Smooth muscle cell (in vitro differentiated cells): Measurements from ENCODE around the gene KRT40. TPM values are rescaled to one million over a fixed set of nuclear protein-coding genes. Genes with fewer than 3 reads are reported as not detected.

Source experiments
- DNase-seq: peaks from one replicate; lab custom pipeline; 2025; ENCODE audit not compliant: unreplicated experiment; lab: John Stamatoyannopoulos, UW
- H2AFZ ChIP-seq: fragments of 200-600 bp; sonication (generic); 2 replicates; pipeline ENCODE4 v1.6.0; 2016; ENCODE audit warnings: antibody characterized with exemption, low read depth, mild to moderate bottlenecking
- H3F3A ChIP-seq: fragments of 200-600 bp; sonication (generic); 2 replicates; pipeline ENCODE4 v1.6.0; 2017; ENCODE audit warnings: antibody characterized with exemption, low read depth
- H3K27ac ChIP-seq: fragments of 200-600 bp; sonication (generic); 2 replicates; pipeline ENCODE4 v1.5.1; 2016; ENCODE audit warnings: low read depth, mild to moderate bottlenecking
- H3K27me3 ChIP-seq: fragments of 200-600 bp; sonication (generic); 2 replicates; pipeline ENCODE4 v1.6.1; 2016; ENCODE audit warnings: low read depth, mild to moderate bottlenecking
- H3K36me3 ChIP-seq: fragments of 200-600 bp; sonication (generic); 2 replicates; pipeline ENCODE4 v1.5.1; 2016; ENCODE audit warnings: low read depth
- H3K4me1 ChIP-seq: fragments of 200-600 bp; sonication (generic); 2 replicates; pipeline ENCODE4 v1.5.1; 2016; ENCODE audit warnings: low read depth
- H3K4me2 ChIP-seq: fragments of 200-600 bp; sonication (generic); 2 replicates; pipeline ENCODE4 v1.6.0; 2016; ENCODE audit warnings: mild to moderate bottlenecking
- H3K4me3 ChIP-seq: fragments of 200-600 bp; sonication (generic); 2 replicates; pipeline ENCODE4 v1.5.1; 2016; ENCODE audit warnings: mild to moderate bottlenecking
- H3K79me2 ChIP-seq: fragments of 200-600 bp; sonication (generic); 2 replicates; pipeline ENCODE4 v1.6.0; 2016; ENCODE audit warnings: low read depth, mild to moderate bottlenecking
- H3K9ac ChIP-seq: fragments of 200-600 bp; sonication (generic); 2 replicates; pipeline ENCODE4 v1.6.0; 2016; ENCODE audit warnings: low read depth
- H3K9me3 ChIP-seq: fragments of 200-600 bp; sonication (generic); replicated peaks from 2 replicates; pipeline ENCODE4 v1.5.1; 2016; ENCODE audit warnings: low read depth
- H4K20me1 ChIP-seq: fragments of 200-600 bp; sonication (generic); 2 replicates; pipeline ENCODE4 v1.6.0; 2016; ENCODE audit warnings: low read depth
- WGBS: methylation state at CpG from one replicate; pipeline ENCODE4 v1.1.7; 2016; ENCODE audit warnings: low lambda C conversion rate; 5-methylcytosine and 5-hydroxymethylcytosine counted together
- polyA plus RNA-seq: library from polyadenylated mRNA; unstranded; fragments of >200 nt; fragmentation: Nextera tagmentation; extraction: Ambion mirVana; gene quantifications from 2 replicates; pipeline ENCODE4 v1.2.1, GENCODE V29; 2016
- total RNA-seq: library from RNA; depleted of rRNA; stranded (reverse); fragments of >200 nt; gene quantifications from 2 replicates; pipeline ENCODE4 v1.2.3, GENCODE V29; 2014
- TF ChIP-seq, protein P1 (sequence below): fragments of 200-600 bp; sonication (generic); IDR thresholded peaks from 2 replicates; pipeline ENCODE4 v1.5.1; 2017; ENCODE audit warnings: borderline replicate concordance, mild to moderate bottlenecking, antibody characterized with exemption; ENCODE audit not compliant: insufficient read depth, poor library complexity, severe bottlenecking

Gene KRT40
- total and polyA plus RNA-seq, 2 experiments from 2014 or later: not detected

GRCh38 chr17:40937384-40937819 lies 46.7 kb downstream of the KRT40 start, which contains the start of gene KRT23:
TSS of gene KRT23 (minus strand) at chr17:40937646. CDS start at chr17:40936603, 1,043 bp downstream.
- H2AFZ ChIP-seq: no peak within 1 kb of the TSS
- WGBS: 50% methylated on average over 9 of the region's 9 CpGs
- no peak for DNase-seq

DNA sequence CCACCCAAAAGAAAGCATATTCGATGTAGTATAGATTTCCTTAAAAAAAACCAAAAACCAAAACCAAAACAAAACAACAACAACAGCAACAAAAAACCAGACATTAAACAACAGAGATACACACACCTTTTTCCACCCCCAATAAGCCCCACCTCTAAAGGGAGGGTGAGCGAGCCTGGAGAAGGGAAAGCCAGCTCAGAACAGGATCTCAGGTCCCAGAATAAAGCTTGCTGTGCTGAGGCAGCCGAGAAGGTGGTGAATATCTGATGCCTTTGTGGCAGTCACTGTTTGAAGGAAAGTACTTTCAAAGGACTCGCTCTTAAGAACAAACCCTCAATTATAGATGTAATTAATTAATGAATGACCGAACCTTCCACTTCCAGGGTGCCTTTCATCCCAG lies 47.1 kb downstream of the KRT40 start:
- H3K27ac ChIP-seq: peak overlapping the region; percentile 41
- H3K79me2 ChIP-seq: no peaks in the 10 kb centered on the region
- WGBS: 80% methylated on average over 5 of the region's 5 CpGs

More at GRCh38 chr17:40937384-40937819, 46.7 kb downstream of the KRT40 start, which contains the start of gene KRT23:
- H3K79me2 ChIP-seq: no peaks in the 10 kb centered on the region
- TF ChIP-seq, protein P1, sequence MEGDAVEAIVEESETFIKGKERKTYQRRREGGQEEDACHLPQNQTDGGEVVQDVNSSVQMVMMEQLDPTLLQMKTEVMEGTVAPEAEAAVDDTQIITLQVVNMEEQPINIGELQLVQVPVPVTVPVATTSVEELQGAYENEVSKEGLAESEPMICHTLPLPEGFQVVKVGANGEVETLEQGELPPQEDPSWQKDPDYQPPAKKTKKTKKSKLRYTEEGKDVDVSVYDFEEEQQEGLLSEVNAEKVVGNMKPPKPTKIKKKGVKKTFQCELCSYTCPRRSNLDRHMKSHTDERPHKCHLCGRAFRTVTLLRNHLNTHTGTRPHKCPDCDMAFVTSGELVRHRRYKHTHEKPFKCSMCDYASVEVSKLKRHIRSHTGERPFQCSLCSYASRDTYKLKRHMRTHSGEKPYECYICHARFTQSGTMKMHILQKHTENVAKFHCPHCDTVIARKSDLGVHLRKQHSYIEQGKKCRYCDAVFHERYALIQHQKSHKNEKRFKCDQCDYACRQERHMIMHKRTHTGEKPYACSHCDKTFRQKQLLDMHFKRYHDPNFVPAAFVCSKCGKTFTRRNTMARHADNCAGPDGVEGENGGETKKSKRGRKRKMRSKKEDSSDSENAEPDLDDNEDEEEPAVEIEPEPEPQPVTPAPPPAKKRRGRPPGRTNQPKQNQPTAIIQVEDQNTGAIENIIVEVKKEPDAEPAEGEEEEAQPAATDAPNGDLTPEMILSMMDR: no peak
- peak within 1 kb of the TSS; percentile 41 for H3K27ac ChIP-seq
- no peaks in the 10 kb centered on the region for H4K20me1 ChIP-seq
- H3K9me3 ChIP-seq: no peaks in the 10 kb centered on the region
- H3F3A ChIP-seq: no peaks in the 10 kb centered on the region
- no peaks in the 10 kb centered on the region for H3K27me3 ChIP-seq
- no peak within 1 kb of the TSS for H3K4me2 ChIP-seq
- peak within 1 kb of the TSS; percentile 6 for H3K9ac ChIP-seq
- H3K36me3 ChIP-seq: no peaks in the 10 kb centered on the region
- H3K4me1 ChIP-seq: peaks cover 20% of the 10 kb centered on the region
- no peak within 1 kb of the TSS for H3K4me3 ChIP-seq

DNA sequence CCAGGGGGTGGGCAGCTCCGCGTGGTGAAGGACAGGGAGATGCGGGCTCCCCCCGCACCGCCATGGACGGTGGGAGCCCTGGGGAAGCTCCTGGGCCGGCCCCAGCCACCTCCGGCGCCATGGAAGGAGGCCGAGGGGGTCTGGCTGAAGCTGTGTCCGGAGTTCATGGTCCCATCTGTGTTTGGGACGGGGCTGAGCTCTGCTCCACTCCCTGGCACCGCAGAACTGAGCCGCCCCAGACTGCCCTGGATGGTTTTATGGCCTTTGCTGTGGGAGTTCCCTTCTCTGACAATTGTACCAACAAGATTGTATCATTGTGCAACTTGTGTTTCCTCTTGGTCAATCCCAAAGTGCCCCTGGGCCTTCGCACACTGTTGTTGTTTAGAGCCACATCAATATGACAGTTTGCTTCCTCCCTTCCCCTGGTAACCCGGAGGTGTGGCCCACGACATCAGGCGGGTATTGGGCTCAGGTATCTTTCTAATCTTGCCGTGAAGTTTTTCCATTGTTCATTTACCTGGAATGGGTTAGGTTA lies 47.6 kb downstream of the KRT40 start:
- TF ChIP-seq, protein P1: no peak
- Histone ChIP-seq H2AFZ (no peak overlapping the region), H4K20me1 (no peaks in the 10 kb centered on the region), H3K36me3 (no peaks in the 10 kb centered on the region), H3K9me3 (no peaks in the 10 kb centered on the region), H3K4me2 (peak overlapping the region; percentile 17), H3K27ac (peak overlapping the region; percentile 41), H3K9ac (no peak overlapping the region), H3F3A (no peaks in the 10 kb centered on the region), H3K4me3 (no peak overlapping the region), H3K4me1 (peaks cover 29% of the 10 kb centered on the region), H3K27me3 (no peaks in the 10 kb centered on the region), H3K79me2 (no peaks in the 10 kb centered on the region)
- WGBS: 88% methylated on average over 19 of the region's 19 CpGs
- no peak for DNase-seq

More for the DNA sequence above, 47.1 kb downstream of the KRT40 start:
- no peak for DNase-seq
- Histone ChIP-seq H3K4me3 (no peak overlapping the region), H3K27me3 (no peaks in the 10 kb centered on the region), H3K9me3 (no peaks in the 10 kb centered on the region), H4K20me1 (no peaks in the 10 kb centered on the region), H2AFZ (no peak overlapping the region), H3F3A (no peaks in the 10 kb centered on the region), H3K9ac (peak overlapping the region; percentile 6), H3K36me3 (no peaks in the 10 kb centered on the region), H3K4me1 (peaks cover 24% of the 10 kb centered on the region), H3K4me2 (no peak overlapping the region)
- TF ChIP-seq, protein P1: no peak

DNA sequence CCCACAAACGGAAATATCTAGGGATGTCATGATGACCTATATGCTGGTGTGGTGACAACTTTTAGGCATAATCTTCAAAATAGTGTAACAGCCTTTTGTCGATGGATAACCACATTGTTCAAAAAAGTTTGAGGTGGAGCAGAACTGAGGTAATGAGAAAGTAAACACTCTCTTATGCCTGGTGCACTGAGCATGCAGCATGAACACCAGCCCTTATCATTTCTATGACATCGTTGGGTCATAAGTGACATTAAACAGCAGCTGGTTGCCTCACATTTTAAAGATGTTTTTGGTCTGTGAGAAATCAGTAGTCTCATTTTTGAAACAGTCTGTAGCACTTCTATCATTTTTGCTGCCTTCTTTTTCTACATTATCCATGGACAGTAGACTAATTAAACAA lies 48.5 kb downstream of the KRT40 start:
- TF ChIP-seq, protein P1: no peak
- Histone ChIP-seq H3K4me1 (peaks cover 31% of the 10 kb centered on the region), H3K9me3 (no peaks in the 10 kb centered on the region), H3K36me3 (no peaks in the 10 kb centered on the region), H3K9ac (no peak overlapping the region), H3K27ac (no peak overlapping the region), H3K4me3 (no peak overlapping the region), H3K27me3 (no peaks in the 10 kb centered on the region), H2AFZ (no peak overlapping the region), H4K20me1 (no peaks in the 10 kb centered on the region), H3F3A (no peaks in the 10 kb centered on the region), H3K4me2 (peak overlapping the region; percentile 17), H3K79me2 (no peaks in the 10 kb centered on the region)
- WGBS: 42% methylated on average over 3 of the region's 3 CpGs
- no peak for DNase-seq
